ENCODE results near the gene EFNA1.

The EFNA1 gene

GRCh38 chr1:155168456-155169210 lies 41.0 kb downstream of the EFNA1 start:
- no peak for TF ChIP-seq MAX (IDR thresholded peaks at IDR 0.05; ENCODE audit: low read depth, low read length)
- no peak for TF ChIP-seq POLR2A (IDR thresholded peaks at IDR 0.05; ENCODE audit: extremely low read depth, insufficient read length)
- no peak for TF ChIP-seq CTCF (IDR thresholded peaks at IDR 0.05; ENCODE audit: low read depth, low read length)
- TF ChIP-seq MYC (IDR thresholded peaks at IDR 0.05; ENCODE audit: low read depth, low read length) = no peak
- DNase-seq (ENCODE audit: low read depth) = no peak
- no peak overlapping the region for H3K4me3 ChIP-seq (ENCODE audit: low read depth, low read length)

GRCh38 chr1:155169541-155169940 lies 41.9 kb downstream of the EFNA1 start:
- no peak for TF ChIP-seq POLR2A (IDR thresholded peaks at IDR 0.05; ENCODE audit: extremely low read depth, insufficient read length)
- no peak for TF ChIP-seq MAX (IDR thresholded peaks at IDR 0.05; ENCODE audit: low read depth, low read length)
- DNase-seq (ENCODE audit: low read depth) = no peak
- no peak overlapping the region for H3K4me3 ChIP-seq (ENCODE audit: low read depth, low read length)

GRCh38 chr1:155170101-155170785 lies 42.6 kb downstream of the EFNA1 start:
- no peak for DNase-seq (ENCODE audit: low read depth)
- TF ChIP-seq MAX (IDR thresholded peaks at IDR 0.05; ENCODE audit: low read depth, low read length) (no peak), CTCF (IDR thresholded peaks at IDR 0.05; ENCODE audit: low read depth, low read length) (no peak), MYC (IDR thresholded peaks at IDR 0.05; ENCODE audit: low read depth, low read length) (no peak), POLR2A (IDR thresholded peaks at IDR 0.05; ENCODE audit: extremely low read depth, insufficient read length) (no peak)
- no peak overlapping the region for H3K4me3 ChIP-seq (ENCODE audit: low read depth, low read length)

- no peak for DNase-seq (ENCODE audit: low read depth)
- no peak for TF ChIP-seq MAX (IDR thresholded peaks at IDR 0.05; ENCODE audit: low read depth, low read length)
- no peak for TF ChIP-seq CTCF (IDR thresholded peaks at IDR 0.05; ENCODE audit: low read depth, low read length)
- no peak for TF ChIP-seq POLR2A (IDR thresholded peaks at IDR 0.05; ENCODE audit: extremely low read depth, insufficient read length)
- TF ChIP-seq MYC (IDR thresholded peaks at IDR 0.05; ENCODE audit: low read depth, low read length) = no peak
- H3K4me3 ChIP-seq (ENCODE audit: low read depth, low read length) = no peak overlapping the region
Measured at GRCh38 chr1:155170806-155171205, 43.1 kb downstream of the EFNA1 start.

GRCh38 chr1:155171836-155172731 lies 44.4 kb downstream of the EFNA1 start:
- no peak for DNase-seq (ENCODE audit: low read depth)
- peak overlapping the region; percentile 87 for H3K4me3 ChIP-seq (ENCODE audit: low read depth, low read length)
- TF ChIP-seq MAX (IDR thresholded peaks at IDR 0.05; ENCODE audit: low read depth, low read length) (peak; percentile 54), CTCF (IDR thresholded peaks at IDR 0.05; ENCODE audit: low read depth, low read length) (no peak)
